HepG2 (cell line): ENCODE measurements around the gene PFN4. TPM values are rescaled to one million over a fixed set of nuclear protein-coding genes. Genes with fewer than 3 reads are reported as not detected.
A peak's percentile ranks its signal among the peaks of the same experiment; 100 is the strongest.

Source experiments
- AHDC1 ChIP-seq: sonication (generic); formaldehyde crosslinking; IDR thresholded peaks from 2 replicates; pipeline ENCODE4 v1.5.1; 2020; ENCODE audit warnings: mild to moderate bottlenecking, missing genetic modification reagents, borderline replicate concordance
- ARHGAP35 ChIP-seq: sonication (generic); formaldehyde crosslinking; IDR thresholded peaks from 2 replicates; pipeline ENCODE4 v1.9.0; 2022; ENCODE audit warnings: mild to moderate bottlenecking, inconsistent platforms, moderate library complexity, missing genetic modification reagents, borderline replicate concordance
- FOSL2 ChIP-seq: sonication (generic); formaldehyde crosslinking; IDR thresholded peaks from 2 replicates; pipeline ENCODE4 v1.4.0; 2020; ENCODE audit warnings: missing genetic modification reagents
- HIVEP1 ChIP-seq: sonication (generic); formaldehyde crosslinking; IDR thresholded peaks from 2 replicates; pipeline ENCODE4 v1.4.0; 2020; ENCODE audit warnings: mild to moderate bottlenecking, missing genetic modification reagents
- HNF4G ChIP-seq, 2 experiments: sonication (generic) in 1 of 2; formaldehyde crosslinking in 1 of 2; IDR thresholded peaks; 2 replicates each; pipeline versions ENCODE4 v1.4.0 to v1.6.1; 2011 to 2020; ENCODE audit warnings: borderline replicate concordance in 2 of 2, low read depth in 2 of 2, mild to moderate bottlenecking in 2 of 2, low read length in 1 of 2, missing genetic modification reagents in 1 of 2, moderate library complexity in 1 of 2
- MYPOP ChIP-seq: sonication (generic); formaldehyde crosslinking; IDR thresholded peaks from 2 replicates; pipeline ENCODE4 v1.8.1; 2023; ENCODE audit warnings: mild to moderate bottlenecking, moderate library complexity, missing genetic modification reagents
- SMARCE1 ChIP-seq: fragments of 450-650 bp; IDR thresholded peaks from 2 replicates; pipeline ENCODE4 v1.6.1; 2017; ENCODE audit warnings: borderline replicate concordance
- SNAPC4 ChIP-seq: sonication (generic); formaldehyde crosslinking; IDR thresholded peaks from 2 replicates; pipeline ENCODE4 v1.4.0; 2020; ENCODE audit warnings: mild to moderate bottlenecking, missing genetic modification reagents
- ZBTB1 ChIP-seq: sonication (generic); formaldehyde crosslinking; IDR thresholded peaks from 2 replicates; pipeline ENCODE4 v1.4.0; 2020; ENCODE audit warnings: missing genetic modification reagents, borderline replicate concordance
- ZNF12 ChIP-seq: sonication (generic); formaldehyde crosslinking; IDR thresholded peaks from 2 replicates; pipeline ENCODE4 v1.5.0; 2020; ENCODE audit warnings: missing genetic modification reagents
- ZNF383 ChIP-seq: sonication (generic); formaldehyde crosslinking; IDR thresholded peaks from 2 replicates; pipeline ENCODE4 v1.4.0; 2020; ENCODE audit warnings: missing genetic modification reagents, mild to moderate bottlenecking, borderline replicate concordance
- ZNF543 ChIP-seq: sonication (generic); formaldehyde crosslinking; IDR thresholded peaks from 2 replicates; pipeline ENCODE4 v1.4.0; 2020; ENCODE audit warnings: mild to moderate bottlenecking, missing genetic modification reagents
- ZNF558 ChIP-seq: sonication (generic); formaldehyde crosslinking; IDR thresholded peaks from 2 replicates; pipeline ENCODE4 v1.9.0; 2022; ENCODE audit warnings: mild to moderate bottlenecking, missing genetic modification reagents, borderline replicate concordance
- ZNF737 ChIP-seq: sonication (generic); formaldehyde crosslinking; IDR thresholded peaks from 2 replicates; pipeline ENCODE4 v1.5.0; 2020; ENCODE audit warnings: missing genetic modification reagents, mild to moderate bottlenecking, borderline replicate concordance
- ZNF782 ChIP-seq: sonication (generic); formaldehyde crosslinking; IDR thresholded peaks from 2 replicates; pipeline ENCODE4 v1.4.0; 2020; ENCODE audit warnings: missing genetic modification reagents, mild to moderate bottlenecking, borderline replicate concordance
- polyA plus RNA-seq, 8 experiments: library from polyadenylated mRNA; depleted of rRNA in 3 of 8; stranded (reverse) in 7 of 8; unstranded in 1 of 8; fragments of >200 nt; fragmentation: Illumina TruSeq in 4 of 8; extraction: Trizol in 4 of 8; gene quantifications; 2 replicates each; pipeline versions ENCODE4 v1.2.1 to v1.2.3, GENCODE V29; 2011 to 2016; ENCODE audit warnings: low read depth in 4 of 8, missing spikeins in 1 of 8, mixed read lengths in 1 of 8; ENCODE audit not compliant: insufficient read depth in 1 of 8
- total RNA-seq, 5 experiments: library from RNA; depleted of rRNA; stranded (reverse); fragments of >200 nt; fragmentation: Illumina TruSeq; extraction: Trizol; gene quantifications; 2 replicates each; pipeline ENCODE4 v1.2.3, GENCODE V29; 2016; ENCODE audit warnings: low read depth in 1 of 5

Gene PFN4
- total and polyA plus RNA-seq, 2 of the 13 experiments (the other 11 are each of a cell fraction or from before 2014, with no cell fraction given): 0.12 to 0.20 TPM

GRCh38 chr2:24075915-24076848 lies 47.0 kb downstream of the PFN4 start, which contains the start of gene SF3B6 (continued):
- TF ChIP-seq HIVEP1 (CRISPR knock-in tag): peak; percentile 95; the same call in 1 of the 2 replicates
- TF ChIP-seq ARHGAP35 (CRISPR knock-in tag): no peak; the same call in 1 of the 2 replicates
- peak; percentile 87 for TF ChIP-seq ZNF543 (CRISPR knock-in tag)
- peak; percentile 64; the same call in 1 of the 2 replicates for TF ChIP-seq HNF4G (IDR thresholded peaks at IDR 0.05; ENCODE audit: borderline replicate concordance, low read depth, low read length)
- peak; percentile 90 for TF ChIP-seq HNF4G (CRISPR knock-in tag; IDR thresholded peaks at IDR 0.05; ENCODE audit: borderline replicate concordance, low read depth)
- TF ChIP-seq AHDC1 (CRISPR knock-in tag): no peak; the same call in 1 of the 2 replicates
- peak; percentile 68; the same call in 1 of the 2 replicates for TF ChIP-seq SNAPC4 (CRISPR knock-in tag)
- peak; percentile 92 for TF ChIP-seq ZNF782 (CRISPR knock-in tag)
- TF ChIP-seq ZNF383 (CRISPR knock-in tag): 0 out of 2 replicates have a peak, but pooled peaks have one; percentile 70
- no peak for TF ChIP-seq SMARCE1
- TF ChIP-seq ZNF558 (CRISPR knock-in tag): no peak; the same call in 1 of the 2 replicates
- TF ChIP-seq MYPOP (CRISPR knock-in tag): peak; percentile 87
- peak; percentile 79; the same call in 1 of the 2 replicates for TF ChIP-seq ZNF12 (CRISPR knock-in tag)
- peak; percentile 80 for TF ChIP-seq FOSL2 (CRISPR knock-in tag)
- TF ChIP-seq ZBTB1: no peak
- no peak; the same call in 1 of the 2 replicates for TF ChIP-seq ZNF737 (CRISPR knock-in tag)
